Osteocyte (in vitro differentiated cells): ENCODE data around the gene CENPA. TPM values are rescaled to one million over a fixed set of nuclear protein-coding genes. Genes with fewer than 3 reads are reported as not detected.

ENCODE experiments used
- DNase-seq: peaks from one replicate; pipeline ENCODE4 v3.0.0; 2021; ENCODE audit warnings: mixed read lengths; ENCODE audit not compliant: unreplicated experiment; ENCODE audit errors: extremely low spot score
- H3K27ac Mint-ChIP-seq: one replicate; pipeline ENCODE4 v1.8.0; 2021; ENCODE audit warnings: mild to moderate bottlenecking, mixed read lengths; ENCODE audit not compliant: unreplicated experiment
- H3K27me3 Mint-ChIP-seq: one replicate; pipeline ENCODE4 v1.8.0; 2021; ENCODE audit warnings: mixed read lengths; ENCODE audit not compliant: unreplicated experiment
- H3K36me3 Mint-ChIP-seq: one replicate; pipeline ENCODE4 v1.8.0; 2021; ENCODE audit warnings: mixed read lengths; ENCODE audit not compliant: unreplicated experiment
- H3K4me1 Mint-ChIP-seq: one replicate; pipeline ENCODE4 v1.8.0; 2021; ENCODE audit warnings: mixed read lengths; ENCODE audit not compliant: unreplicated experiment
- H3K4me3 Mint-ChIP-seq: one replicate; pipeline ENCODE4 v1.8.0; 2021; ENCODE audit warnings: mild to moderate bottlenecking, moderate library complexity, mixed read lengths; ENCODE audit not compliant: unreplicated experiment
- H3K9me3 Mint-ChIP-seq: one replicate; pipeline ENCODE4 v1.8.0; 2021; ENCODE audit warnings: mixed read lengths; ENCODE audit not compliant: unreplicated experiment
- CTCF ChIP-seq: fragments of 200-600 bp; sonication (generic); IDR thresholded peaks from 2 replicates; pipeline ENCODE4 v1.5.0; 2021; ENCODE audit warnings: antibody characterized with exemption, mild to moderate bottlenecking, moderate library complexity
- total RNA-seq: library from RNA; stranded (reverse); gene quantifications from 2 replicates; pipeline ENCODE4 v1.2.1, GENCODE V29; 2021

Gene CENPA
- total RNA-seq, 1 donor from 2014 or later, result 4.6 TPM

DNA sequence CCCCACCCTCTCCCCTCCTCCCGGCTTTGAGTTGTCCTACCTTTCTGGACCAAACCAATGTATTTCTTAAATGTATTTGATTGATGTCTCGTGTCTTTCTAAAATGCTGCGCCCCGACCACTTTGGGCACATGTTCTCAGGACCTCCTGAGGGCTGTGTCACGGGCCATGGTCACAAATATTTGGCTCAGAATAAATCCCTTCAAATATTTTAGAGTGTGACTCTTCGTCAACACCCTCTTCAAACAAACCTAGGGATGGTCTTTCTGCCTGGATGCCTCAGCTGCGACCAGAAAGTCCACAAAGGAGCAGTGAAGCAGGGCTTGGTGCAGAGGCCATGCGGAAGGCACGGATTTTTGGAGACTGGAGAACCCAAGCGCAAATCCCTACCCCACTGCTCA lies 22.8 kb upstream of the CENPA start:
- H3K4me3 Mint-ChIP-seq, result peak overlapping the region; percentile 94
- H3K9me3 Mint-ChIP-seq, result no peaks in the 10 kb centered on the region
- no peak for DNase-seq
- H3K36me3 Mint-ChIP-seq, result no peaks in the 10 kb centered on the region
- no peak overlapping the region for H3K27ac Mint-ChIP-seq
- H3K27me3 Mint-ChIP-seq, result no peaks in the 10 kb centered on the region
- H3K4me1 Mint-ChIP-seq, result peaks cover 37% of the 10 kb centered on the region
- TF ChIP-seq CTCF, result no peak

- no peaks in the 10 kb centered on the region for H3K9me3 Mint-ChIP-seq
- DNase-seq, result peak; percentile 93
Measured at GRCh38 chr2:26764078-26764887, 21.6 kb upstream of the CENPA start, which contains the start of gene SLC35F6. Gene SLC35F6 (plus strand): TSS chr2:26764284. CDS start chr2:26764350, 66 bp downstream.

GRCh38 chr2:26764906-26765305 lies 20.9 kb upstream of the CENPA start:
- TF ChIP-seq CTCF, result no peak

More at GRCh38 chr2:26764078-26764887, 21.6 kb upstream of the CENPA start, which contains the start of gene SLC35F6:
- no peaks in the 10 kb centered on the region for H3K36me3 Mint-ChIP-seq
- H3K27me3 Mint-ChIP-seq, result no peaks in the 10 kb centered on the region
- H3K4me1 Mint-ChIP-seq, result peaks cover 36% of the 10 kb centered on the region
- no peak for TF ChIP-seq CTCF
- H3K27ac Mint-ChIP-seq, result peak within 1 kb of the TSS; percentile 93
- peak within 1 kb of the TSS; percentile 94 for H3K4me3 Mint-ChIP-seq

DNA sequence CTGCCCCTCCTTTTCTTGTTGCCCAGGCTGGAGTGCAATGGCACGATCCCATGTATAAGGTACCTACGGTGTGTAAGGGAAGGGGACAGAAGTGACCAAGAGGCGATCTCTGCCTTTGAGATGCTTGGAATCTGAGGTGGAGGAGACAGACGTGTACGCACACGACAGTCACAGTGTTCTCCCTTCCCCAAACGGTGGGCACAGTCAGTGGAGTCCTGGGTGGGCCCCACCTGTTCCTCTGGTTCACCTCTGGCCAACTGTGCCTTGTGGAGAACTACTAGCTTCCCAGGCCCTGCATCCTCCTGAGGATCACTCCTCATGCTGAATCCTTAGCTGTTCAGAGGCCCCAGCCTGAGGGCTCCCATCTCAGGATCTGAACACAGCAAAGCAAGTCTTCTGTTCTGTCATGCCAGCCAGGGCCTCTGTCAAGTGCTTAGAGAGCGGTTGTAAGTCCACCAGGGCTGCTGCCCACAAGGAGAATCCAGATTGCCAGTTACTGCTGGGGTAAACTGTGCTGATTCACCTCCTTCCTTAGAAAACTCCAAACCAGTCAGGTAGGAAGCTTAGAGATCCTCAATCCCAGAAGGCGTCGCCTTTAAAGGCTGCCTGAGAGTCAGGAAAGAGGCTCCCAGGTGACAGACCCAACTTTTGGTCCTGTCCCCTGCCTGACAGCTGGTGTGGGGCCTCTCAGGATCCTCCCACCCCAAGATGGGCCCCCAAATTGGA lies 20.2 kb upstream of the CENPA start:
- H3K27me3 Mint-ChIP-seq, result no peaks in the 10 kb centered on the region
- H3K4me1 Mint-ChIP-seq, result peaks cover 43% of the 10 kb centered on the region
- peak overlapping the region; percentile 94 for H3K4me3 Mint-ChIP-seq
- no peaks in the 10 kb centered on the region for H3K9me3 Mint-ChIP-seq
- TF ChIP-seq CTCF, result no peak
- DNase-seq, result no peak
- H3K27ac Mint-ChIP-seq, result peak overlapping the region; percentile 93
- no peaks in the 10 kb centered on the region for H3K36me3 Mint-ChIP-seq

More at GRCh38 chr2:26764906-26765305, 20.9 kb upstream of the CENPA start:
- H3K4me3 Mint-ChIP-seq, result peak overlapping the region; percentile 94
- H3K27me3 Mint-ChIP-seq, result no peaks in the 10 kb centered on the region
- H3K27ac Mint-ChIP-seq, result peak overlapping the region; percentile 93
- DNase-seq, result no peak
- no peaks in the 10 kb centered on the region for H3K36me3 Mint-ChIP-seq
- peaks cover 38% of the 10 kb centered on the region for H3K4me1 Mint-ChIP-seq
- H3K9me3 Mint-ChIP-seq, result no peaks in the 10 kb centered on the region

DNA sequence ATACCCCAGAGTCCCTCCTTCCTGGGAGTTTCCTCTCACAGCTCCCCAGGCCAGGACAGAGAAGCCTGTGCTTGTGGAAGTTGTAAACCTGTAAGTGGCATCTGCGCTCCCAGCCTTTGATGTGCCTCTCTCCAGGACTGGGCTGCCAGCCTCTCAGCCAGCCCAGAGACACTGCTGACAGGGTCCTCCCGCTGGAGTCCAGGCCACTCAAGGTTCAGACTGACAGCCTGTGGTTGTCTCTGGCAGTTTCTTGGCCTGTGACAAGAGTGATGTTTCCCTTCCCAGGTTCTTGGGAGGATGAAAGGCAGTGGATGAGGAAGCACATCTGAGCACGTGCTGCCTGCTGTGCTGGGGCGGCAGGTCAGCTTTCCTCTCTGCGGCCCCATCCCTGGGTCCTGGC lies 18.7 kb upstream of the CENPA start:
- Mint-ChIP-seq H3K4me3 (no peak overlapping the region), H3K27me3 (no peaks in the 10 kb centered on the region), H3K4me1 (peaks cover 57% of the 10 kb centered on the region), H3K27ac (no peak overlapping the region), H3K36me3 (peaks cover 2% of the 10 kb centered on the region), H3K9me3 (no peaks in the 10 kb centered on the region)
- no peak for DNase-seq
- TF ChIP-seq CTCF, result no peak
